Raji (cell line): ENCODE results near the gene FBN2.

ENCODE experiments used
- POLR2A ChIP-seq: IDR thresholded peaks from 2 replicates; pipeline ENCODE4 v1.6.1; 2011; ENCODE audit warnings: low read depth, low read length, control low read depth; ENCODE audit not compliant: insufficient read depth

The FBN2 gene

GRCh38 chr5:128470663-128471062 is 67.4 kb downstream of the FBN2 start:
- TF ChIP-seq POLR2A = no peak

GRCh38 chr5:128469912-128470311 is 68.1 kb downstream of the FBN2 start:
- no peak for TF ChIP-seq POLR2A

GRCh38 chr5:128466980-128467379 is 71.1 kb downstream of the FBN2 start:
- TF ChIP-seq POLR2A = no peak

GRCh38 chr5:128466554-128466953 is 71.5 kb downstream of the FBN2 start:
- no peak for TF ChIP-seq POLR2A

- no peak for TF ChIP-seq POLR2A
Measured at GRCh38 chr5:128464596-128464995, 73.4 kb downstream of the FBN2 start.

GRCh38 chr5:128462330-128462729 is 75.7 kb downstream of the FBN2 start:
- TF ChIP-seq POLR2A = no peak

- no peak for TF ChIP-seq POLR2A
Measured at GRCh38 chr5:128455841-128456361, 82.1 kb downstream of the FBN2 start.

- no peak for TF ChIP-seq POLR2A
Measured at GRCh38 chr5:128453121-128453520, 84.9 kb downstream of the FBN2 start.

- TF ChIP-seq POLR2A = no peak
Measured at GRCh38 chr5:128441941-128442350, 96.1 kb downstream of the FBN2 start.

- TF ChIP-seq POLR2A = no peak
Measured at GRCh38 chr5:128441165-128441564, 96.9 kb downstream of the FBN2 start.

- no peak for TF ChIP-seq POLR2A
Measured at GRCh38 chr5:128436749-128437188, 101.3 kb downstream of the FBN2 start.

- no peak for TF ChIP-seq POLR2A
Measured at GRCh38 chr5:128435861-128436260, 102.2 kb downstream of the FBN2 start.

- no peak for TF ChIP-seq POLR2A
Measured at GRCh38 chr5:128434993-128435392, 103.1 kb downstream of the FBN2 start.

- TF ChIP-seq POLR2A = no peak
Measured at GRCh38 chr5:128432913-128433440, 105.1 kb downstream of the FBN2 start.

- TF ChIP-seq POLR2A = no peak
Measured at GRCh38 chr5:128427921-128428320, 110.1 kb downstream of the FBN2 start.

GRCh38 chr5:128426090-128426534 is 111.9 kb downstream of the FBN2 start:
- no peak for TF ChIP-seq POLR2A

GRCh38 chr5:128424646-128425045 is 113.4 kb downstream of the FBN2 start:
- TF ChIP-seq POLR2A = no peak

GRCh38 chr5:128422612-128423011 is 115.4 kb downstream of the FBN2 start:
- TF ChIP-seq POLR2A = no peak

- no peak for TF ChIP-seq POLR2A
Measured at GRCh38 chr5:128414469-128414868, 123.6 kb downstream of the FBN2 start.
